HUES6 (cell line): ENCODE data around the gene EGLN2.
"Not testable (repeated sequence)": the region's sequence is repeated elsewhere in the genome, so short reads cannot be mapped to it uniquely, and the experiment has no call there.

Experiments
- H3K27ac ChIP-seq: 2 replicates; pipeline ENCODE4 v1.7.0; 2013; ENCODE audit warnings: low read depth, mild to moderate bottlenecking, low read length, inconsistent platforms
- H3K27me3 ChIP-seq: 2 replicates; pipeline ENCODE4 v1.6.1; 2013; ENCODE audit warnings: low read length; ENCODE audit not compliant: control insufficient read depth, insufficient read depth
- H3K36me3 ChIP-seq: 2 replicates; pipeline ENCODE4 v1.6.1; 2013; ENCODE audit warnings: low read length; ENCODE audit not compliant: control insufficient read depth, insufficient read depth
- H3K4me1 ChIP-seq: 2 replicates; pipeline ENCODE4 v1.6.1; 2013; ENCODE audit warnings: low read length; ENCODE audit not compliant: control insufficient read depth, insufficient read depth
- H3K4me3 ChIP-seq: 2 replicates; pipeline ENCODE4 v1.5.1; 2013; ENCODE audit warnings: low read depth, low read length
- H3K9ac ChIP-seq: one replicate; pipeline ENCODE4 v1.6.1; 2013; ENCODE audit warnings: mild to moderate bottlenecking, low read length
- H3K9me3 ChIP-seq: 2 replicates; pipeline ENCODE4 v1.6.1; 2013; ENCODE audit warnings: low read depth, low read length; ENCODE audit not compliant: control insufficient read depth, insufficient read depth

Gene EGLN2

GRCh38 chr19:40759352-40759751 lies 39.6 kb upstream of the EGLN2 start:
- Histone ChIP-seq H3K27ac (no peak overlapping the region), H3K36me3 (peaks cover 96% of the 10 kb centered on the region), H3K4me3 (no peak overlapping the region), H3K9ac (no peak overlapping the region), H3K4me1 (peaks cover 4% of the 10 kb centered on the region; the same call in 1 of the 2 replicates), H3K27me3 (no peaks in the 10 kb centered on the region), H3K9me3 (no peaks in the 10 kb centered on the region)

GRCh38 chr19:40762754-40763470 lies 36.1 kb upstream of the EGLN2 start:
- Histone ChIP-seq H3K27me3 (no peaks in the 10 kb centered on the region), H3K9ac (no peak overlapping the region), H3K36me3 (peaks cover 83% of the 10 kb centered on the region), H3K4me1 (no peaks in the 10 kb centered on the region), H3K4me3 (no peak overlapping the region), H3K27ac (no peak overlapping the region), H3K9me3 (no peaks in the 10 kb centered on the region)

GRCh38 chr19:40763526-40763925 lies 35.5 kb upstream of the EGLN2 start:
- Histone ChIP-seq H3K9me3 (no peaks in the 10 kb centered on the region), H3K27me3 (no peaks in the 10 kb centered on the region), H3K4me1 (no peaks in the 10 kb centered on the region), H3K36me3 (peaks cover 77% of the 10 kb centered on the region), H3K9ac (no peak overlapping the region), H3K27ac (no peak overlapping the region), H3K4me3 (no peak overlapping the region)

GRCh38 chr19:40763963-40764362 lies 35.0 kb upstream of the EGLN2 start:
- H3K27ac ChIP-seq: no peak overlapping the region
- peaks cover 73% of the 10 kb centered on the region for H3K36me3 ChIP-seq
- H3K4me3 ChIP-seq: no peak overlapping the region
- H3K9ac ChIP-seq: no peak overlapping the region
- no peaks in the 10 kb centered on the region for H3K4me1 ChIP-seq
- H3K9me3 ChIP-seq: no peaks in the 10 kb centered on the region
- H3K27me3 ChIP-seq: no peaks in the 10 kb centered on the region

GRCh38 chr19:40766385-40766784 lies 32.6 kb upstream of the EGLN2 start:
- H3K9ac ChIP-seq, H3K4me1 ChIP-seq, H3K27me3 ChIP-seq, H3K9me3 ChIP-seq, H3K27ac ChIP-seq, H3K4me3 ChIP-seq: not testable (repeated sequence)
- peaks cover 49% of the 10 kb centered on the region for H3K36me3 ChIP-seq

GRCh38 chr19:40768869-40769268 lies 30.1 kb upstream of the EGLN2 start:
- Histone ChIP-seq H3K9me3 (peaks cover 7% of the 10 kb centered on the region; the same call in 1 of the 2 replicates), H3K4me3 (no peak overlapping the region), H3K36me3 (peaks cover 24% of the 10 kb centered on the region), H3K27ac (no peak overlapping the region), H3K27me3 (no peaks in the 10 kb centered on the region), H3K4me1 (no peaks in the 10 kb centered on the region), H3K9ac (no peak overlapping the region)

GRCh38 chr19:40771101-40771862 lies 27.7 kb upstream of the EGLN2 start:
- not testable (repeated sequence) for H3K4me3 ChIP-seq, H3K4me1 ChIP-seq, H3K9ac ChIP-seq, H3K9me3 ChIP-seq, H3K36me3 ChIP-seq, H3K27me3 ChIP-seq, H3K27ac ChIP-seq

GRCh38 chr19:40774916-40775631 lies 23.9 kb upstream of the EGLN2 start, which contains the start of gene MIA:
Gene MIA (plus strand): TSS chr19:40775521. CDS start chr19:40775543, 22 bp downstream.
- Histone ChIP-seq H3K9me3 (peaks cover 7% of the 10 kb centered on the region; the same call in 1 of the 2 replicates), H3K4me3 (no peak within 1 kb of the TSS), H3K27ac (no peak within 1 kb of the TSS), H3K36me3 (no peaks in the 10 kb centered on the region), H3K9ac (no peak within 1 kb of the TSS), H3K4me1 (peaks cover 12% of the 10 kb centered on the region), H3K27me3 (no peaks in the 10 kb centered on the region)

GRCh38 chr19:40775632-40776022 lies 23.4 kb upstream of the EGLN2 start:
- Histone ChIP-seq H3K9me3 (peaks cover 7% of the 10 kb centered on the region; the same call in 1 of the 2 replicates), H3K36me3 (no peaks in the 10 kb centered on the region), H3K27ac (no peak overlapping the region), H3K4me1 (peaks cover 13% of the 10 kb centered on the region), H3K4me3 (no peak overlapping the region), H3K9ac (no peak overlapping the region), H3K27me3 (no peaks in the 10 kb centered on the region)

GRCh38 chr19:40776364-40776763 lies 22.6 kb upstream of the EGLN2 start:
- Histone ChIP-seq H3K4me3 (no peak overlapping the region), H3K9ac (no peak overlapping the region), H3K27ac (no peak overlapping the region), H3K36me3 (no peaks in the 10 kb centered on the region), H3K4me1 (peaks cover 13% of the 10 kb centered on the region), H3K27me3 (no peaks in the 10 kb centered on the region), H3K9me3 (peaks cover 3% of the 10 kb centered on the region; the same call in 1 of the 2 replicates)
